ENCODE measurements around the gene ATP6V1G2. TPM values are rescaled to one million over a fixed set of nuclear protein-coding genes. Genes with fewer than 3 reads are reported as not detected.

Gene ATP6V1G2
- total and polyA plus RNA-seq, 4 donors = 0.28 to 1.5 (median 0.52) TPM

GRCh38 chr6:31535538-31536324, 10.7 kb downstream of the ATP6V1G2 start:
- no peak overlapping the region for H3K27ac ChIP-seq (ENCODE audit: low read depth in 1 of 2, low read length in 1 of 2)
- no peak for DNase-seq
- TF ChIP-seq, protein P1, sequence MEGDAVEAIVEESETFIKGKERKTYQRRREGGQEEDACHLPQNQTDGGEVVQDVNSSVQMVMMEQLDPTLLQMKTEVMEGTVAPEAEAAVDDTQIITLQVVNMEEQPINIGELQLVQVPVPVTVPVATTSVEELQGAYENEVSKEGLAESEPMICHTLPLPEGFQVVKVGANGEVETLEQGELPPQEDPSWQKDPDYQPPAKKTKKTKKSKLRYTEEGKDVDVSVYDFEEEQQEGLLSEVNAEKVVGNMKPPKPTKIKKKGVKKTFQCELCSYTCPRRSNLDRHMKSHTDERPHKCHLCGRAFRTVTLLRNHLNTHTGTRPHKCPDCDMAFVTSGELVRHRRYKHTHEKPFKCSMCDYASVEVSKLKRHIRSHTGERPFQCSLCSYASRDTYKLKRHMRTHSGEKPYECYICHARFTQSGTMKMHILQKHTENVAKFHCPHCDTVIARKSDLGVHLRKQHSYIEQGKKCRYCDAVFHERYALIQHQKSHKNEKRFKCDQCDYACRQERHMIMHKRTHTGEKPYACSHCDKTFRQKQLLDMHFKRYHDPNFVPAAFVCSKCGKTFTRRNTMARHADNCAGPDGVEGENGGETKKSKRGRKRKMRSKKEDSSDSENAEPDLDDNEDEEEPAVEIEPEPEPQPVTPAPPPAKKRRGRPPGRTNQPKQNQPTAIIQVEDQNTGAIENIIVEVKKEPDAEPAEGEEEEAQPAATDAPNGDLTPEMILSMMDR (IDR thresholded peaks at IDR 0.05; ENCODE audit: control extremely low read depth, extremely low read depth) = no peak
- 38 to 40% methylated on average over 2 of the region's 2 CpGs for WGBS, 2 donors
- peaks cover 9 to 20% (median 15%) of the 10 kb centered on the region in 5 donors for H3K4me1 ChIP-seq (ENCODE audit: control insufficient read depth in 5 of 5, insufficient read depth in 5 of 5, low read length in 5 of 5)
- H3K27me3 ChIP-seq (ENCODE audit: control insufficient read depth in 3 of 3, insufficient read depth in 3 of 3, low read length in 2 of 3) = no peaks in the 10 kb centered on the region
- no peak for ATAC-seq (ENCODE audit: insufficient read depth, low FRiP score)
- H3K36me3 ChIP-seq (ENCODE audit: control insufficient read depth in 4 of 4, insufficient read depth in 4 of 4, low read length in 4 of 4) = peaks cover 52 to 76% (median 65%) of the 10 kb centered on the region in 4 donors
- H3K9me3 ChIP-seq (ENCODE audit: control insufficient read depth in 4 of 4, insufficient read depth in 3 of 4, low read length in 3 of 4) = no peaks in the 10 kb centered on the region
- H3K4me3 ChIP-seq = no peak overlapping the region
- no peak overlapping the region for H3K9ac ChIP-seq (ENCODE audit: insufficient read depth in 1 of 2, low read length in 2 of 2)

GRCh38 chr6:31534521-31535040, 11.8 kb downstream of the ATP6V1G2 start:
- WGBS, 2 donors = 90 to 92% methylated on average over 24 of the region's 24 CpGs
- no peak overlapping the region for H3K4me3 ChIP-seq
- H3K27me3 ChIP-seq (ENCODE audit: control insufficient read depth in 3 of 3, insufficient read depth in 3 of 3, low read length in 2 of 3) = no peaks in the 10 kb centered on the region
- no peak for ATAC-seq (ENCODE audit: insufficient read depth, low FRiP score)
- TF ChIP-seq, protein P1 (IDR thresholded peaks at IDR 0.05; ENCODE audit: control extremely low read depth, extremely low read depth) = no peak
- no peak overlapping the region for H3K9ac ChIP-seq (ENCODE audit: insufficient read depth in 1 of 2, low read length in 2 of 2)
- H3K27ac ChIP-seq (ENCODE audit: low read depth in 1 of 2, low read length in 1 of 2) = no peak overlapping the region
- no peaks in the 10 kb centered on the region for H3K9me3 ChIP-seq (ENCODE audit: control insufficient read depth in 4 of 4, insufficient read depth in 3 of 4, low read length in 3 of 4)
- peaks cover 3 to 13% (median 11%) of the 10 kb centered on the region in 5 donors for H3K4me1 ChIP-seq (ENCODE audit: control insufficient read depth in 5 of 5, insufficient read depth in 5 of 5, low read length in 5 of 5)
- peaks cover 55 to 74% (median 63%) of the 10 kb centered on the region in 4 donors for H3K36me3 ChIP-seq (ENCODE audit: control insufficient read depth in 4 of 4, insufficient read depth in 4 of 4, low read length in 4 of 4)
- no peak for DNase-seq

- Histone ChIP-seq H3K4me1 (ENCODE audit: control insufficient read depth in 5 of 5, insufficient read depth in 5 of 5, low read length in 5 of 5) (peaks cover 3 to 11% (median 5%) of the 10 kb centered on the region in 5 donors), H3K4me3 (no peak overlapping the region), H3K27me3 (ENCODE audit: control insufficient read depth in 3 of 3, insufficient read depth in 3 of 3, low read length in 2 of 3) (no peaks in the 10 kb centered on the region), H3K9ac (ENCODE audit: insufficient read depth in 1 of 2, low read length in 2 of 2) (no peak overlapping the region), H3K27ac (ENCODE audit: low read depth in 1 of 2, low read length in 1 of 2) (no peak overlapping the region), H3K36me3 (ENCODE audit: control insufficient read depth in 4 of 4, insufficient read depth in 4 of 4, low read length in 4 of 4) (peaks cover 50 to 69% (median 60%) of the 10 kb centered on the region in 4 donors), H3K9me3 (ENCODE audit: control insufficient read depth in 4 of 4, insufficient read depth in 3 of 4, low read length in 3 of 4) (no peaks in the 10 kb centered on the region)
- DNase-seq (no peak), ATAC-seq (ENCODE audit: insufficient read depth, low FRiP score) (no peak)
- TF ChIP-seq, protein P1 (IDR thresholded peaks at IDR 0.05; ENCODE audit: control extremely low read depth, extremely low read depth) = no peak
- WGBS, 2 donors = 91 to 95% methylated on average over 6 of the region's 6 CpGs
These were observed 12.4 kb downstream of the ATP6V1G2 start for GRCh38 chr6:31534011-31534410.

Data from lung (tissue), 12 donors.